NCI-H187 treated with DMSO at 0.1 percent for 48 hours (cell line): ENCODE data around the gene BSDC1.
"Not testable (repeated sequence)": the region's sequence is repeated elsewhere in the genome, so short reads cannot be mapped to it uniquely, and the experiment has no call there.

Experiments used
- DNase-seq: peaks from one replicate; lab custom pipeline; 2025; lab: John Stamatoyannopoulos, UW

The BSDC1 gene

GRCh38 chr1:32394141-32394889 is at the start of gene BSDC1:
Gene BSDC1, minus strand, starts transcription at chr1:32394441. Its CDS starts 27 bp downstream, at chr1:32394414.
- DNase-seq = peak; percentile 98

GRCh38 chr1:32441467-32441866 is 47.2 kb upstream of the BSDC1 start:
- DNase-seq = not testable (repeated sequence)

- DNase-seq = not testable (repeated sequence)
Observed at GRCh38 chr1:32438777-32439176, 44.5 kb upstream of the BSDC1 start.

GRCh38 chr1:32438136-32438535 is 43.9 kb upstream of the BSDC1 start:
- DNase-seq = no peak

GRCh38 chr1:32431736-32432400 is 37.6 kb upstream of the BSDC1 start:
- no peak for DNase-seq

- DNase-seq = no peak
Observed at GRCh38 chr1:32427264-32427963, 33.2 kb upstream of the BSDC1 start.

GRCh38 chr1:32426489-32427255 is 32.4 kb upstream of the BSDC1 start:
- DNase-seq = no peak

GRCh38 chr1:32421775-32422174 is 27.5 kb upstream of the BSDC1 start:
- DNase-seq = no peak

- DNase-seq = no peak
Observed at GRCh38 chr1:32414186-32414886, 20.1 kb upstream of the BSDC1 start.

GRCh38 chr1:32413507-32414185 is 19.4 kb upstream of the BSDC1 start:
- peak; percentile 37 for DNase-seq

- no peak for DNase-seq
Observed at GRCh38 chr1:32411261-32411660, 17.0 kb upstream of the BSDC1 start.

- no peak for DNase-seq
Observed at GRCh38 chr1:32406629-32407111, 12.4 kb upstream of the BSDC1 start.

GRCh38 chr1:32405672-32406467 is 11.6 kb upstream of the BSDC1 start:
- DNase-seq = no peak

- DNase-seq = no peak
Observed at GRCh38 chr1:32404946-32405345, 10.7 kb upstream of the BSDC1 start.

- no peak for DNase-seq
Observed at GRCh38 chr1:32400876-32401631, 6.8 kb upstream of the BSDC1 start.

GRCh38 chr1:32399843-32400242 is 5.6 kb upstream of the BSDC1 start:
- DNase-seq = no peak

- DNase-seq = no peak
Observed at GRCh38 chr1:32398401-32398800, 4.2 kb upstream of the BSDC1 start.

GRCh38 chr1:32396524-32396923 is 2.3 kb upstream of the BSDC1 start:
- not testable (repeated sequence) for DNase-seq

- DNase-seq = no peak
Observed at GRCh38 chr1:32394890-32395432, 720 bp upstream of the BSDC1 start.
